RWPE2 (cell line): Measurements from ENCODE around the gene IZUMO1.
"Not testable (repeated sequence)": the region's sequence is repeated elsewhere in the genome, so short reads cannot be mapped to it uniquely, and the experiment has no call there.

Source experiments
- ATAC-seq: fragments of 200-7000 bp; cut with Tn5 transposase; 3 replicates; pipeline ENCODE4 v1.9.1; 2021; ENCODE audit warnings: low read depth
- DNase-seq: peaks from one replicate; pipeline ENCODE4 v3.0.0-alpha.2; 2020; ENCODE audit warnings: low spot score
- H3K27ac ChIP-seq: fragments of 450-650 bp; 2 replicates; pipeline ENCODE4 v1.5.1; 2017; ENCODE audit warnings: mild to moderate bottlenecking; ENCODE audit not compliant: poor library complexity, severe bottlenecking
- H3K27me3 ChIP-seq: fragments of 250-450 bp; sonication (Bioruptor Pico); 2 replicates; pipeline ENCODE4 v1.5.1; 2021; ENCODE audit warnings: mild to moderate bottlenecking, moderate library complexity; ENCODE audit not compliant: insufficient read depth, poor library complexity, severe bottlenecking
- H3K36me3 ChIP-seq: fragments of 250-450 bp; sonication (Bioruptor Pico); 2 replicates; pipeline ENCODE4 v1.5.1; 2020; ENCODE audit warnings: low read depth, mild to moderate bottlenecking, moderate library complexity
- H3K4me1 ChIP-seq: fragments of 250-450 bp; sonication (Bioruptor Pico); 2 replicates; pipeline ENCODE4 v1.5.1; 2021; ENCODE audit warnings: mild to moderate bottlenecking, moderate library complexity; ENCODE audit not compliant: insufficient read depth, poor library complexity, severe bottlenecking
- H3K4me3 ChIP-seq: fragments of 250-450 bp; sonication (Bioruptor Pico); 2 replicates; pipeline ENCODE4 v1.5.1; 2021; ENCODE audit warnings: mild to moderate bottlenecking, moderate library complexity; ENCODE audit not compliant: severe bottlenecking
- H3K9me3 ChIP-seq: fragments of 250-450 bp; sonication (Bioruptor Pico); 2 replicates; pipeline ENCODE4 v1.5.1; 2021; ENCODE audit warnings: mild to moderate bottlenecking, moderate library complexity; ENCODE audit not compliant: severe bottlenecking
- TF ChIP-seq, protein P1 (sequence below): fragments of 450-650 bp; IDR thresholded peaks from one replicate; pipeline ENCODE4 v1.5.1; 2017; ENCODE audit warnings: mild to moderate bottlenecking, moderate library complexity; ENCODE audit not compliant: poor library complexity, severe bottlenecking

The IZUMO1 gene

DNA sequence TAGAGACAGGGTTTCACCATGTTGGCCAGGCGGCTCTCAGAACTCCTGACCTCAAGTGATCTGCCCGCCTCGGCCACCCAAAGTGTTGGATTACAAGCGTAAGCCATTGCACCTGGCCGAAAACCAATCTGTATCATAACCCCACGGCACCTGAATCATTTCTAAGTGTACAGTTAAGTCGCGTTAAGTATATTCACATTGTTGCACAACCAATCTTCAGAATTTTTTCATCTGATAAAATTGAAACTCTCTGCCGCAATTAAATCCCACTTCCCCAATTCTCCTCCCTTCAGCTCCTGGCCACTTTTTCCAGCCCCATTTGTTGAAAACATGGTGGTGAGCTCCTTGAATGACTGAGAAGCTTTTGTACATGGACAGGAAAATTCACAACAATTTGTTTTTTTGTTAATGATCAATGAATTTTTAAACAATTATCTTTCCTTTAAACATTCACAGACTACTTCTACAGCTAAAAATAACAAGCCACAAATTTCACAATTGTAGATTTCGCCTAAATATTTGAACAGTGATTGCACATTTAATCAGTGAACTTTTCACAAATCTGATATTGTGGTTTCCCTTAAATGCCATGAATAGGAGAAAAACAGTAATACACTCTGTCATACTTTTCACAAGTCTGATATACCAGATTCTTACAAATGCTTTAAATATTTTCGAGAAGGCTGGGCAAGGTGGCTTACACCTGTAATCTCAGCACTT is 22.4 kb upstream of the IZUMO1 start:
- no peak overlapping the region for H3K4me3 ChIP-seq
- DNase-seq (no peak), ATAC-seq (no peak)
- TF ChIP-seq, protein P1, sequence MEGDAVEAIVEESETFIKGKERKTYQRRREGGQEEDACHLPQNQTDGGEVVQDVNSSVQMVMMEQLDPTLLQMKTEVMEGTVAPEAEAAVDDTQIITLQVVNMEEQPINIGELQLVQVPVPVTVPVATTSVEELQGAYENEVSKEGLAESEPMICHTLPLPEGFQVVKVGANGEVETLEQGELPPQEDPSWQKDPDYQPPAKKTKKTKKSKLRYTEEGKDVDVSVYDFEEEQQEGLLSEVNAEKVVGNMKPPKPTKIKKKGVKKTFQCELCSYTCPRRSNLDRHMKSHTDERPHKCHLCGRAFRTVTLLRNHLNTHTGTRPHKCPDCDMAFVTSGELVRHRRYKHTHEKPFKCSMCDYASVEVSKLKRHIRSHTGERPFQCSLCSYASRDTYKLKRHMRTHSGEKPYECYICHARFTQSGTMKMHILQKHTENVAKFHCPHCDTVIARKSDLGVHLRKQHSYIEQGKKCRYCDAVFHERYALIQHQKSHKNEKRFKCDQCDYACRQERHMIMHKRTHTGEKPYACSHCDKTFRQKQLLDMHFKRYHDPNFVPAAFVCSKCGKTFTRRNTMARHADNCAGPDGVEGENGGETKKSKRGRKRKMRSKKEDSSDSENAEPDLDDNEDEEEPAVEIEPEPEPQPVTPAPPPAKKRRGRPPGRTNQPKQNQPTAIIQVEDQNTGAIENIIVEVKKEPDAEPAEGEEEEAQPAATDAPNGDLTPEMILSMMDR, result no peak
- H3K9me3 ChIP-seq, result no peaks in the 10 kb centered on the region
- no peaks in the 10 kb centered on the region for H3K27me3 ChIP-seq
- no peaks in the 10 kb centered on the region for H3K36me3 ChIP-seq
- no peak overlapping the region for H3K27ac ChIP-seq
- peaks cover 9% of the 10 kb centered on the region for H3K4me1 ChIP-seq

DNA sequence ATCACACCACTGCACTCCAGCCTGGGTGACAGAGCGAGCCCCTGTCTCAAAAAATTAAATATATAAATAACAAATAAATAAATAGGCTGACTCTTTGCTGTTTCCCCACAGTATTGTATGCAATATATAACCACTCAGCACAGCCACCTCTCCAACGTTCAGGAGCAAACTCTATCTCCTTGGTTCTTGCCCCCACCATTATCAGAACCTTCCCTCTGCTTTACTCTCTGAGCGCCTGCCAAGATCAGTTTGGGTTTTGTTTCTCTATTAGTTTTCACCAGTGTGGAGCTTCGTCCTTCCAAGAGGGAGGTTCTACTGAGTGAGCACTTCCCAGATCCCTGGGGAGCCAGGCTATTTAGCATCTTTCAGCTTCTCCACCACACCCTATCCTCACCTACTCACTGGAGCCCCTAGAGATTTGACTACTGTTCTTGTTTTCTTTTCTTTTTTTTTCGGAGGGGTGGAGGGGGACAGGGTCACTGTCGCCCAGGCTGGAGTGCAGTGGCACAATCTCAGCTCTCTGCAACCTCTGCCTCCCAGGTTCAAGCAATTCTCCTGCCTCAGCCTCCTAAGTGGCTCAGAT is 21.6 kb upstream of the IZUMO1 start:
- H3K27ac ChIP-seq, H3K9me3 ChIP-seq, H3K27me3 ChIP-seq, H3K4me1 ChIP-seq, DNase-seq, ATAC-seq, H3K36me3 ChIP-seq, H3K4me3 ChIP-seq: not testable (repeated sequence)

DNA sequence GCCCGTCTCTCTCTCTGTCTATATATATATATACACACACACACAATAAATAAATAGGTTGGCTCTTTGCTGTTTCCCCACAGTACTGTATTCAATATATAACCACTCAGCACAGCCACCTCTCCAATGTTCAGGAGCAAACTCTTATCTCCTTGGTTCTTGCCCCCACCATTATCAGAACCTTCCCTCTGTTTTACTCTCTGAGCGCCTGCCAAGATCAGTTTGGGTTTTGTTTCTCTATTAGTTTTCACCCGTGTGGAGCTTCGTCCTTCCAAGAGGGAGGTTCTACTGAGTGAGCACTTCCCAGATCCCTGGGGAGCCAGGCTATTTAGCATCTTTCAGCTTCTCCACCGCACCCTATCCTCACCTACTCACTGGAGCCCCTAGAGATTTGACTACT is 19.1 kb upstream of the IZUMO1 start:
- not testable (repeated sequence) for H3K27ac ChIP-seq, DNase-seq, H3K4me1 ChIP-seq, H3K9me3 ChIP-seq, H3K27me3 ChIP-seq, ATAC-seq, H3K36me3 ChIP-seq, H3K4me3 ChIP-seq

DNA sequence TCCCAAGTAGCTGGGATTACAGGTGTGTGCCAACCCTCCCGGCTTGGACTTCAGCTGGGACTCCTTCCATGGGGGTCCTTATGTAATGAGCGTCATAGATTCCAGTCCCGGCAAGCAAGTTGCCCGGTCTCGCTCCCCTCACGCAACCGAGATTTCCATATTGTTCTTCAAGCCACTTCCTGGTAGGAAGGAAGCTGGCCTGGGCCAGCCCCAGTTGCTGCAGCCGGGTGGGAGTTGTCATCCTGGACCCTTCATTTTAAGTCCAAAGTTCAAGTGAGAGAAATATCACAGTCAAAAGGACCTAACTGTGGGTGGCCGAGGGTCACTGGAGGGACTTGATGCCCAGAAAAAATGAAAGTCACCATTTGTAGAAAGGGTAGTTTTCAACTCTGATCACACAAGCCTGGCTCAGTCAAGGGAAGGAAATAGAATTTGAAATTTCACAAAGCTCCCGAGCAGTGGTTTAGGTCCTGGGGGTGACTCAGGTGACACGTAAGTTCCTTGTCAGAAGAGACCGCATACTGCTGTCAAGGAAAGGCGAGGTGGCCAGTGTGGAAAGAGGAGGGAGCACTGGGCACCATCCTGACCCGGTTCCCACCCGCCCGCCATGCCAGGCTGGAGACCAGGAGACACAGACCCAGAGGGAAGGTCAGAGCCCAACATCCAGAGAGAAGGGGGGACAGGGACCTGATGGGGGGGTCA is 13.9 kb upstream of the IZUMO1 start:
- Histone ChIP-seq H3K4me1 (peaks cover under 1% of the 10 kb centered on the region), H3K27ac (no peak overlapping the region), H3K27me3 (no peaks in the 10 kb centered on the region), H3K36me3 (no peaks in the 10 kb centered on the region), H3K4me3 (no peak overlapping the region), H3K9me3 (no peaks in the 10 kb centered on the region)
- ATAC-seq (no peak), DNase-seq (no peak)
- TF ChIP-seq, protein P1, result no peak

DNA sequence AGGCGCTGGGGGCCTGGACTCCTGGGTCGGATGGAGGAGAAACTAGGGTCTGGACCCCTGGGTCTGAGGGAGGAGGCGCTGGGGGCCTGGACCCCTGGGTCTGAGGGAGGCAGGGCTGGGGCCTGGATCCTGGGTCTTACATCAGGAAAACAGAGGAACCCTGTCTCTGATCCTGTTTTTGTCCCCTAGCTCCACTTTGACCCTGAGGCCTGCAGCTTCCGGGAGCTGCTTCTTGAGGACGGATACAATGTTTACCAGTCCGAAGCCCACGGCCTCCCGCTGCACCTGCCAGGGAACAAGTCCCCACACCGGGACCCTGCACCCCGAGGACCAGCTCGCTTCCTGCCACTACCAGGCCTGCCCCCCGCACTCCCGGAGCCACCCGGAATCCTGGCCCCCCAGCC is 11.0 kb upstream of the IZUMO1 start:
- H3K4me3 ChIP-seq, result no peak overlapping the region
- H3K36me3 ChIP-seq, result no peaks in the 10 kb centered on the region
- H3K27ac ChIP-seq, result no peak overlapping the region
- TF ChIP-seq, protein P1, result no peak
- H3K4me1 ChIP-seq, result peaks cover 7% of the 10 kb centered on the region
- DNase-seq (no peak), ATAC-seq (no peak)
- no peaks in the 10 kb centered on the region for H3K27me3 ChIP-seq
- no peaks in the 10 kb centered on the region for H3K9me3 ChIP-seq
